Epithelial cell of prostate (primary cell): Measurements from ENCODE around the gene SKA1.
"Not testable (repeated sequence)": the region's sequence is repeated elsewhere in the genome, so short reads cannot be mapped to it uniquely, and the experiment has no call there.

Experiments used
- DNase-seq: peaks from one replicate; pipeline ENCODE4 v3.0.0-alpha.2; 2011; ENCODE audit warnings: low read depth, low spot score
- H3K27ac ChIP-seq: fragments of 450-650 bp; 2 replicates; pipeline ENCODE4 v1.5.1; 2017; ENCODE audit warnings: mild to moderate bottlenecking

Gene SKA1

DNA sequence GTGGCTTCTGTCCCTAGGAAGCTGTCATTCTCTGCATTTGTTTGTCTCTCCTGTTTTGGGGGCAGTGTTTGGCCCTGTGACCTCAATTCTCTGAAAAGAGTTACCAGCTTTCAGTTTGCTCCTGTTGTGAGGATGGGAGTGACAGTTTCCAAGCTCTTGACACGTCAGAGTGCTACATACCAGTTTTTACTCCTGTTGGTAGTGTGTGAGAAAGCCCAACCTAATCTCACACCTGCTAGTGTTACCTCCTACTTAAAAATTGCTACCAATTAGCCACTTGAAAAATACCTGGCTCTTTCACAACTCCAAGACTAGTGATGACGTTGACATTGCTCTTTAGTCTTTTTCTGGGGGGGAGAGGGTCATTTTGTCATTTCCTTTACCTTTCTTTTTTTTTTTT lies 14.1 kb downstream of the SKA1 start:
- H3K27ac ChIP-seq = no peak overlapping the region
- DNase-seq = no peak

DNA sequence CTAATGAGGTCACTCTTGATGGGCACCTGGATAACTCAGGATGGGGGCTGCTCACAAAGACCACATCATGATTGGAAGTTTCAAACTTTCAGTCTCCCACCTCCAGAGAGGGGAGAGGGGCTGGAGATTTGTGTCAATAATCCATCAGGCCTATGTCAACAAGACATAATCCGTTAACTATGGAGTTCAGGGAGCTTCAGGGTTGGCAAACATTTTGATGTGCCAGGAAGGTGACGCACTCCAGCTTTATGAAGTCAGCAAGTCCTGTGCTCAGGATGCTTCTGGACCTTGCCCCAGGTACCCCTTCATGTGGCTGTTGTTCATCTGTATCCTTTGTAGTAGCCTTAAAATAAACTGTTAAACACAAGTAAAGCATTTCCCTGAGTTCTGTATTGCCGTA lies 19.0 kb downstream of the SKA1 start:
- H3K27ac ChIP-seq = no peak overlapping the region
- DNase-seq = no peak

DNA sequence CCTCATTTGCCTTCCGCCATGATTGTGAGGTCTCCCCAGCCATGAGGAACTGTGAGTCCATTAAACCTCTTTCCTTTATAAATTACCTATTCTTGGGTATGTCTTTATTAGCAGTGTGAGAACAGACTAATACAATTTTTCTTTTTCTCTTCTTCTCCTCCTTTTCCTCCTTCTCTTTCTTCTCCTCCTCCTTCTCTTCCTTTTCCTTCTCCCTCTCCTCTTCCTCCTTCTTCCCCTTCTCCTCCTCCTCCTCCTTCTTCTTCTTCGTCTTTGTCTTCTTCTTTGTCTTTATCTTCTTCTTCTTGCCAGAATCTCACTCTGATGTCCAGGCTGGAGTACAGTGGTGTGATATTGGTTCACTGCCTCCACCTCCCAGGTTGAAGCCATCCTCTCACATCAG lies 20.2 kb downstream of the SKA1 start:
- no peak for DNase-seq
- H3K27ac ChIP-seq = no peak overlapping the region

DNA sequence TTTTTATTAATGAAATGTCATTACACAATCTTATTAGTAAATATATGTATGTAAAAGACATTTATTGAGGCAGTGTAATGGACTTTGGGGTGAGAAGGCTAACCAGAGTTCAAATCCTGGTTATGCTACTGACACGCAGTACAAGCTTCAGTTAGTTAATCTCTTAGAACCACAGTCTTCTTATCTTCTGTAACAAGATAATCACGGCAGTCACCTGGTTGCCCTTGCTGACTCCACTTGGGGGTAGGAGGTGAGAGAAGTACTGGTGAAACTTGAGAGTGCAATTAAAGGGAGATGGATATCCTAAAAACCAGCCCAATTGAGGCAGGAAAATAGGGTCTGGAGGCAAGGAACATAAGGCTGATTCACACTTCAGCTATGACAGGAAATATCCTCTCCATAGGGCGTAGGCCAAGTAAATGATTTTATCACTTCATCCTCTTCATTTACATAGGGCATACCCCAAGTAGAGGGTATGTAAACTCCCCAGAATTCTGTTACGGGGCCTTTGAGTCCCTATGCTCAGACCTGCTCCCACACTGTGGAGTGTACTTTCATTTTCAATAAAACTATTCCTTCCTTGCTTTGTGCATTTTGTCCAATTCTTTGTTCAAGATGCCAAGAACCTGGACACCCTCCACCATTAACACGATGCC lies 21.3 kb downstream of the SKA1 start:
- DNase-seq = no peak
- no peak overlapping the region for H3K27ac ChIP-seq

DNA sequence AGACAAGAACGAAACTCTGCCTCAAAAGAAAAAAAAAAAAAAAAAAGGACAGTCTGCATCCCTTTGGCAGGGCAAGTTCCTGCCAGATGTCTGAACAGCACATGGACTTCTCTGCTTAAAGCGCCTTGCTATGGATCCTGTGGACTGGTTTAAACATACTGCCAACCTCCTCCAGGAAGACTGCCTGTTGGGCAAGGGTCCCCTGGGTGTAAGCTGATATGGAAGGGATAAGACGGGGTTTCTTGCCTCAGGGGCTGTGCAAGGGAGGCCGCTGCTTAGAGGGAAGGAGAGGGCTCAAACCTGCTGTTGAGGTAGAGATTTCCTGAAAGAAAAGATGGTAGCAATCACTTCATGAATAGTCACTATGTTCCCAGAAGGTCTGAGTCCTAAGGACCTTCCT lies 22.2 kb downstream of the SKA1 start:
- no peak for DNase-seq
- no peak overlapping the region for H3K27ac ChIP-seq

DNA sequence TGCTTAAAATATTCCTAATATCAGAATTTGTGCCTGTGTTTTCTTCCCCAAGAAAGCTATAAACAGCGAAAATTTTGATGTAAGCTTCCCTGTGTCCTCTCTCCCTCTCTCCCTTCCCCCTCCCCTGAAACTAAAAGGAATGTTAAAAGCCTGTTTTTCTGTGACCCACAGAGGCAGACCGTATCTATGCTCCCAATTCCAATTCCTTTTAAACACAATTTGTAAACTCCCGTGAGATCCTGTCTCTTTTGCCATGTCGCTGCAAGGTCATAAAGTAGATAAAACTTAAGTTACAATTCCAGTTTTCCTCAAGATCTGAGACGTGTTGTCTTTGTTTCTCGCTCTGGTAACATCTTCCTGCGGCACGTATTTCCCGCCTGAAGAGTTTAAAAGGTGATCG lies 23.3 kb downstream of the SKA1 start:
- H3K27ac ChIP-seq = no peak overlapping the region
- DNase-seq = no peak

DNA sequence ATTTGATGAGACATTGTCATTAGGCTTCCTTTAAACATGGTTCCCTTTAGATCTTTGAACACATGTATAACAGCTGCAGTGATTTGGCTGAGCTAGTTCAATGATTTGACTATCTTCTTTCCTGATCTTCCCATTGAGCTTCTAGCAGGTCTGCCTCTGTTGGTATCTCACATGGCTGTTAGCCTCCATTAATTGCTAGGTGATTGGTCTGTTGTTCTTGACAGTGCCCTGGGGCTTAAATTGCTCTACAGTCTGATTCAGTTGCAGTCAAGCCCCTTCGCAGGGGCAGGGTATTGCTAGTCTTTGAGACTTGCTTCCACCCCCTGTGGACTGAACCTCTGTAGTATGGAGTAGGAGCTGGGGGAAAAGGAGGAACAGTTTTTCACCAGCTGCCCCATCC lies 24.1 kb downstream of the SKA1 start:
- H3K27ac ChIP-seq = no peak overlapping the region
- DNase-seq = no peak

DNA sequence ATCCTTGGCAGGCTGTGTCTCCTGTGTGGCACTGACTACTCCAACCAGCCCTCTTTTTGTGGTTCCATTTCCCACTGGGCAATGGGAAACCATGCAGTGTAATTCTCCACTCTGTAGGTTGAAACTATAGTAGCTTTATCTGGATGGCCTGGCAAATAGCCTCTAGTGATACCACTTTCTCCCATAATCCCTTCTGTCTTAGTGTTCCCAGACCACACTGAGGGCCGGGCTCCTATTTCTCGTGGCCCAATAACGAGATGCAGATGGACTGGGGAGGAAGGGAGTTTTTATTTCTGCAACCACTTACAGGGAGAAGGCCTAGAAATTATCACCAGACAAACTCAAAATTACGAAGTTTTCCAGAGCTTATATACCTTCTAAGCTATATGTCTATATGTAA lies 24.7 kb downstream of the SKA1 start:
- no peak overlapping the region for H3K27ac ChIP-seq
- no peak for DNase-seq

DNA sequence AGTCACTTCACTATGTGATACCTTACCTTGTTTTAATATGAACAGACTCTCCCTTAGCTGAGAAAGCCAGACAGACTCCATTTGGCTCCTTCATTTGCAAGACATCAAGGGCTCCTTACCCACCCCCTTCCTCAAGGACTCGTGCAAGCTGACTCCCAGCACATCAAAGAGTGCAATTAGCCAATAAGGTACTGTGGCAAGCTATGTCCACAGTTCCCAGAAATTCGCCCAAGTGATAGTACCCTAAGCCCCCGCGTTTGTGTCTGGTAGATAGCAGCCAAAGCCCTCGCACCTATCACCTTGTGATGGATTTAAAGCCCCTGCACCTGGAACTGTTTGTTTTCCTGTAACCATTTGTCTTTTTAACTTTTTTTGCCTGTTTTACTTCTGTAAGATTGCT lies 25.6 kb downstream of the SKA1 start:
- DNase-seq, H3K27ac ChIP-seq: not testable (repeated sequence)

DNA sequence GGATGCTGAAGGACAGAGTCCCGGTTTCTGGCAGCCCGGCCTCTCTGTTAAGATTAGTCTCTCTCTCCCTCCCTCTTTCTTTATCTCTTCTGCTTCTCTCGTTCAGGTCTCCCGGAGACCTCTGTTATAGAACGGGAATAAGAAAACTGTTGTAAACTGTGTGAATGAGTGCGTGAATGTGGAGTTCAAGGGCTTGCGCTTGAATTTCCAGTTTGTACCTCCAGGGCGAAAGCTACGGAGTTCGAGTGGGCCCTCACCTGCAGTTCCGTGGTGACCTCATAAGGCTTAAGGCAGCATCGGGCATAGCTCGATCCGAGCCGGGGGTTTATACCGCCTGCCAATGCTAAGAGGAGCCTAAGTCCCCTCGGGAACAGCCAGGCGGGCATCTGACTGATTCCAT lies 26.4 kb downstream of the SKA1 start:
- H3K27ac ChIP-seq = no peak overlapping the region
- DNase-seq = no peak

DNA sequence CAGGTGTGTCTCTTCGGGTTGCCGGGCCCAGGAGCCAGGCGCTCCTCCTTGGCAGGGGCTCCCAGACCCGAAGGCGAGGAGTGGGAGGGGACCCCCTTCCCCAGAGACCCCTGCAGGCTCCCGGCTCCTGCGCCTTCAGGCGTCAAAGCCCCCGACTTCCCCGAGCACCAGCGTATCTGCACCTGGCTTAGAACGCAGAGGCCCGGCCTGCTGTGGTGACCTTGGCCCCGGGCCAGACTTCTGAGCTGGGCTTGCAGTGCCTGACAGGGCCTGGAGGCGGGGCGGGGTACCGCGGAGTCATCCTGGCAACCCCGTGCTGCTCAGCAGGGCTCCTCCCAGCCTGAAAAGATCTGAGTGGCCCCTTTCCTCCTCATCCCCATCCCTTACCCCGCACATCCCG lies 27.0 kb downstream of the SKA1 start:
- DNase-seq = peak; percentile 8
- no peak overlapping the region for H3K27ac ChIP-seq

DNA sequence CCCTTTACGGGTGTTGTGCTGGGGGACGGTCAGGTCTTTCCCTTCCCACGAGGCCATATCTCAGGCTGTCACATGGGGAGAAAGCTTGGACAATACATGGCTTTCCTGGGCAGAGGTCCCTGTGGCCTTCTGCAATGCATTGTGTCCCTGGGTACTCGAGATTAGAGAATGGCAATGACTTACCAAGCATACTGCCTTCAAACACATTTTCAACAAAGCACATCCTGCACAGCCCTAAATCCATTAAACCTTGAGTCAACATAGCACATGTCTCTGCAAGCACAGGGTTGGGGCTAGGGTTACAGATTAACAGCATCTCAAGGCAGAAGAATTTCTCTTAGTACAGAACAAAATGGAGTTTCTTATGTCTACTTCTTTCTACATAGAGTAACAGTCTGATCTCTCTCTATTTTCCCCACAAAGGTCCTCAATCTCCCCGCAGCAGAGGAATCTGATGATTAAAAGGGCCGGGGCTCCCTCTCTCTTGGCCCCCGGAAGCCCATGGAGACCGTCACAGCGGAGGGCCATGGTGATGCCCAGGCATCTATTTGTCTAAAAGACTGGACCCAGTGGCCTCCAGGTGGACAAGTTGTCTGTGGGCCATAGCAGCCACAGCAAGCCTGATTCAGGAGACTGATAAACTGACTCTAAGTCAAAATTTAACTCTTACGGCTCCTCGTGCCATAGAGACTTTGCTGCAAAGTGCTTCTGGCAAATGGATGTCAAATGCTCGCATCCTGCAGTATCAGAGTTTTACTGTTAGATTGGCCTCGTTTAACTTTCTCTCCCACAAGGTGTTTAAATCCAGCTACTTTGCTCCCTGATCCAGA lies 30.1 kb downstream of the SKA1 start:
- peak; percentile 14 for DNase-seq
- peak overlapping the region; percentile 42 for H3K27ac ChIP-seq

DNA sequence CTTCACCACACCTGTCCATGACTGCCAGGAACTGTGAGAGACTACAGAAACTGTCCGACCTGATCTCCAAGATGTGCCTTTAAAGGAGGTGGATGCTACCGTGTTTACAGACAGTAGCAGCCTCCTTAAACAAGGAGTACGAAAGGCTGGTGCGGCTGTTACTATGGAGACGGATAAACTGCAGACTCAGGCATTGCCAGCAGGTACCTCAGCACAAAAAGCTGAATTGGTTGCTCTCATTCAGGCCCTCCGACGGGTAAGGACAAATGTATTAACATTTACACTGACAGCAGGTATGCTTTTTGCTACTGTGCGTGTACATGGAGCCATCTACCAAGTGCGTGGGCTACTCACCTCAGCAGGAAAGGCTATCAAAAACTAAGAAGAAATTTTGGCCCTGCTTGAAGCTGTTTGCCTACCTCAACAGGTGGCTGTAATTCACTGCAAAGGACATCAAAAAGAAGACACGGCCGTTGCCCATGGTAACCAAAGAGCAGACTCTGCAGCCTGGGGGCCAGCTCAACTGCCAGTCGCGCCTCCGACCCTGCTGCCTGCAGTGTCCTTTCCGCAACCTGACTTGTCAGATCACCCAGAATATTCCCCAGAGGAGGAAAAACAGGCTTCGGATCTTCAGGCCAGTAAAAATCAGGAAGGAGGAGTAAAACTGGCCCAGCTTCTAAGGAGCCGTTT lies 30.9 kb downstream of the SKA1 start:
- DNase-seq = no peak
- no peak overlapping the region for H3K27ac ChIP-seq

DNA sequence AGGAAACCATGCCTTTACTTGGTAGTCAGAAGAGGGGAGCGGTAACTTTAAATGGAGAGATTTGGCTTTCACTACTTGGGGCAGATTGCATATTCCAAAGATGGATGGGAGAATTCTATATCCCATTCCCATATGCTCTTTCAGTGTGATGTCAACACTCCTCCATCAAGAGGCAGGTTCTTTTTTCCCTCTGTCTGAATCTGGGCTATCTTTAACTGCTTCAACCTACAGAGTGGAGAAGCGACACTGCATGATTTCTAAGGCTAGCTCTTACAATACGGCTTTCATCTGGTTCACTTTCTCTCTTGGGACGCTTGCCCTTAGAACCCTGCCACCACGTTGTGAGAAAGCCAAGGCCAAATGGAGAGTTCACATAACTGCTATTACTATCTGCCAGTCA lies 34.4 kb downstream of the SKA1 start:
- DNase-seq = no peak
- H3K27ac ChIP-seq = no peak overlapping the region

DNA sequence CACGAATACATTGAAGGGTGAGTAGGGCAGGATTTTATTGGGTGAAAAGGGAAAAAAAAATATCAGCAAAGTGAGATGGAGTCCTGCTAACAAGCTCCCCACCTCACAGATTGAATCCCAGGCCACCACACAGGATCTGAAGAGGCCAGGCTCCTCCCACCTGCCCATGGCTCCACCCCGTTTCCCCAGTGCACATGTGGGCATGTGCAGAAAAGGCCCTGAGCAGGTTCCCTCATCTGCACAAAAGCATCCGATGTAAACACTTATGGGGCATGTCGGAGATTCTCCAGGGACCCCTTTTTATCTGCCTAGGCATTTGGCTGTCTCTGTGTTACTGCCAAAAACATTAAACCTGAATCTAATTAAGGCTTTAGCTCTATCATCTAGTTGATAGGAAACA lies 35.2 kb downstream of the SKA1 start:
- DNase-seq = no peak
- H3K27ac ChIP-seq = no peak overlapping the region

DNA sequence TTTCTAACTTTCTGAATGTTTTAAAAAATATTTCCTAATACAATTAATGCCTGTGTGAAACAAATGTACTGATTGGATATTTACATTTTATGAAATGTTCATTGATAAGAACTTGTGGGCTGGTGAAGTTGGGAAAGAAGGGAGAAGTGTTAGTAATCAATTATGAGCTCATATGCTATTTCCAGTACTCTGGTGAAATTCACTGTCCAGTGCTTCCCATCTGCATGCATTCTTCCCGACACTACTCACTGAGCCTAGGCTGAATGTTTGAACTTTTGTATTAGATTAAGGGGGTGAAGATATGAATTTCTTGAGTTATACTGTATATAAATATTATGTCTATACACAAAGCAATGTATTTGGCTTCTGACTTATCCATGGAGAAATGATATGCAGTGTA lies 36.0 kb downstream of the SKA1 start:
- H3K27ac ChIP-seq = no peak overlapping the region
- peak; percentile 8 for DNase-seq

DNA sequence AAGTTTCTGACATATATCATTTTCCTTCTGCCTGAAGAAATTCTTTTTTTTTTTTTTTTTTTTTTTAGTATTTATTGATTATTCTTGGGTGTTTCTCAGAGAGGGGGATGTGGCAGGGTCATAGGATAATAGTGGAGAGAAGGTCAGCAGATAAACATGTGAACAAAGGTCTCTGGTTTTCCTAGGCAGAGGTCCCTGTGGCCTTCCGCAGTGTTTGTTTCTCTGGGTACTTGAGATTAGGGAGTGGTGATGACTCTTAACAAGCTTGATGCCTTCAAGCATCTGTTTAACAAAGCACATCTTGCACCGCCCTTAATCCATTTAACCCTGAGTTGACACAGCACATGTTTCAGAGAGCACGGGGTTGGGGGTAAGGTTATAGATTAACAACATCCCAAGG lies 42.0 kb downstream of the SKA1 start:
- DNase-seq, H3K27ac ChIP-seq: not testable (repeated sequence)

DNA sequence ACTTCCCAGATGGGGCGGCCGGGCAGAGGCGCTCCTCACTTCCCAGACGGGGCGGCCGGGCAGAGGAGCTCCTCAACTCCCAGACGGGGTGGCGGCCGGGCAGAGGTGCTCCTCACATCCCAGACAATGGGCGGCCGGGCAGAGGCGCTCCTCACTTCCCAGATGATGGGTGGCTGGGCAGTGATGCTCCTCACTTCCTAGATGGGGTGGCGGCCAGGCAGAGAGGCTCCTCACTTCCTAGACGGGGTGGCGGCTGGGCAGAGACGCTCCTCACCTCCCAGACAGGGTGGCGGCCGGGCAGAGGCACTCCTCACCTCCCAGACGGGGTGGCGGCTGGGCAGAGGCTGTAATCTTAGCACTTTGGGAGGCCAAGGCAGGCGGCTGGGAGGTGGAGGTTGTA lies 42.9 kb downstream of the SKA1 start:
- H3K27ac ChIP-seq, DNase-seq: not testable (repeated sequence)

DNA sequence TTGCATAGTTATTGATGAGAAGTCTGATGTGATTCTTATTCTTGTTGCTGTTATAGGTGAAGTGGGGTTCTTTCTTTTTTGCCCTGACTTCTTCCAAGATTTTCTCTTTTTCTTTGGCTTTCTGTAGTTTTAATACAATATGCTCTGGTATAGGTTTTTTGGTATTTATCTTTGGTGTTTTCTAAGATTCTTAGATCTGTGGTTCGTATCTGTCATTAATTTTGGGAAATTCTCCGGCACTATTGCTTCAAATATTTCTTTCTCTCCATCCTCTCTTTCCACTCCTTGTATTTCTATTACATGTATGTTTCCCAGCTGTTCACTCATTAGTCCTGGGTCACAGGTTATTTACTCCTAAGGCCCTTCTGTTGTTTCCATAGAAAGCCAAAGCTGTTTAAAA lies 43.8 kb downstream of the SKA1 start:
- DNase-seq = no peak
- no peak overlapping the region for H3K27ac ChIP-seq

DNA sequence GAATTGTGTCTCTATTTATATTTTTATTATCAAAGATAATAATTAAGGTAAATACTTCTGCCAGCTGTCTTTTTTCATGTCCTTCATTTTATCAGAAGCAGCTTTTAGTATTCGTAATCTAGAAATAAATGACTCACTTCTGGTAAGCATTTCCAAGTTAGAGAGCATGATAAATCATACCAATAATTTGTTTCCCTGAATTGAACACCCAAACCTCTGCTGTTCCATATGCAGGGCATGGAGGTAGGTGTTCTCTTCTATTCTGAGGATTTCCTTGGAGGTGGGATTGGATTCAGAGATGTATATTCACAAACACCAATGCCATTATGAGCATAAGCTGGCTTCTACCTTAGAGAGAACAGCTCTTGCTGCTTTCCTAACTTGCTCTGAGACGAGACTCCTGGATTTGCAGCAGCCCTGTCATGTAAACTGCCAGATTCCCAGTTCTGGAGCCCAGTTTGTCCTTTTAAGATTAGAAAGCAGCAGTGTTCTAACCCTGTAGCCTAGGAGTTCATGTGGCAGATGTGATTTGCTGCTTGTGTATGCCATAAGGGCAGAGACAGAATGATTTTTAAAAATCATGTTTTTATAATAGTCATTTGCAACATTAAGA lies 47.5 kb downstream of the SKA1 start:
- no peak for DNase-seq
- no peak overlapping the region for H3K27ac ChIP-seq
